Myocyte (in vitro differentiated cells): ENCODE measurements around the gene ATXN7L3. TPM values are rescaled to one million over a fixed set of nuclear protein-coding genes. Genes with fewer than 3 reads are reported as not detected.
"Not testable (repeated sequence)": the region's sequence is repeated elsewhere in the genome, so short reads cannot be mapped to it uniquely, and the experiment has no call there.

Source experiments
- DNase-seq: peaks from one replicate; pipeline ENCODE4 v3.0.0-alpha.2; 2012; ENCODE audit warnings: low read depth
- total RNA-seq: library from RNA; depleted of rRNA; stranded (reverse); fragments of >200 nt; gene quantifications from 2 replicates; pipeline ENCODE4 v1.2.3, GENCODE V29; 2014

ATXN7L3 gene
- total RNA-seq, 1 donor from 2014 or later: 60.5 TPM

- DNase-seq: no peak
Measured at GRCh38 chr17:44177640-44178039, 22.0 kb downstream of the ATXN7L3 start.

DNA sequence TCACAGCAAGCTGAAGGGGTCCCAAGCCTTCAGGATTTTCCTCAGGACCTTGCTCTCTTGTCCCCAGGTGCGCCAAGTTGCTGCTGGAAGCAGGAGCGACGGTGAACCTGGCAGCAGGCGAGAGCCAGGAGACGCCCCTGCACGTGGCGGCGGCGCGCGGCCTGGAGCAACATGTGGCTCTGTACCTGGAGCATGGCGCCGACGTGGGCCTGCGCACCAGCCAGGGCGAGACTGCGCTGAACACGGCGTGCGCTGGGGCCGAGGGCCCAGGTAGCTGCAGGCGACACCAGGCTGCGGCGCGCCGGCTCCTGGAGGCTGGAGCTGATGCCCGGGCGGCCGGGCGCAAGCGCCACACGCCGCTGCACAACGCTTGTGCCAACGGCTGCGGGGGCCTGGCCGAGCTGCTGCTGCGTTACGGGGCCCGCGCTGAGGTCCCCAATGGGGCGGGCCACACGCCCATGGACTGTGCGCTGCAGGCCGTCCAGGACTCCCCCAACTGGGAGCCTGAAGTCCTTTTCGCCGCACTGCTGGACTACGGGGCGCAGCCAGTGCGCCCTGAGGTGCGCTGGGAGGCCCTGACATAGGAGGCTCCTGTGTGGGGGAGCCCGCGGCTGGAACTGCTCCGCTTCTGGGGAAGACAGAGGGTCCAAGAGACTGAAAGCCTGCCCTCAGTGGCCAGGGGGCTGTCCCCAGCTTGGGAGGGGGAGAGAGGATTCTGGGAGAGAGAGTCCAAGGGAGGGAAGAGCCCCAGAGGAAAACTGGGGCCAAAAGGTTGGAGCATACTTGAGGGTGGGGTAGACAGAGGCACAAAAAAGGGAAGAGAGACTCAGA, 22.8 kb downstream of the ATXN7L3 start:
- no peak for DNase-seq

GRCh38 chr17:44176257-44176656, 23.4 kb downstream of the ATXN7L3 start:
- DNase-seq: no peak

DNA sequence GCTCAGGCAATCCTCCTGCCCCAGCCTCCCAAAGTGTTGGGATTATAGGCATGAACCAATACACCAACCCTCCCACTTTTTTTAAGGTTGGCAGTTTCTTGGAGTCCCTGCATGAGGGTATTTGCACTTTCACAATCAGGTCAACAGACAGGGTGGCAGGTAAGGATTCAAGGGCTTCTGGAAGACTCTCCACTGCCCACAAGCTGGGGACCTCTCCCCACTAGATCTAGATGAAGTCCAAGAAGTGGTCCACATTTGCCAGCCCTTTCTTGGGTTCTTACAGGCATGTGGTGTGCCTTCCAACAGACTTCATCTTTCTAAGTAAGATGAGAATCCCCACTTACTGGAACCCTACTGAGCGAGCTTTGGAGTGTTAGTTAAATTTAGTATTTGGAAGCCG, 25.3 kb downstream of the ATXN7L3 start:
- no peak for DNase-seq

- peak; percentile 13 for DNase-seq
Measured at GRCh38 chr17:44171931-44172455, 27.7 kb downstream of the ATXN7L3 start.

DNA sequence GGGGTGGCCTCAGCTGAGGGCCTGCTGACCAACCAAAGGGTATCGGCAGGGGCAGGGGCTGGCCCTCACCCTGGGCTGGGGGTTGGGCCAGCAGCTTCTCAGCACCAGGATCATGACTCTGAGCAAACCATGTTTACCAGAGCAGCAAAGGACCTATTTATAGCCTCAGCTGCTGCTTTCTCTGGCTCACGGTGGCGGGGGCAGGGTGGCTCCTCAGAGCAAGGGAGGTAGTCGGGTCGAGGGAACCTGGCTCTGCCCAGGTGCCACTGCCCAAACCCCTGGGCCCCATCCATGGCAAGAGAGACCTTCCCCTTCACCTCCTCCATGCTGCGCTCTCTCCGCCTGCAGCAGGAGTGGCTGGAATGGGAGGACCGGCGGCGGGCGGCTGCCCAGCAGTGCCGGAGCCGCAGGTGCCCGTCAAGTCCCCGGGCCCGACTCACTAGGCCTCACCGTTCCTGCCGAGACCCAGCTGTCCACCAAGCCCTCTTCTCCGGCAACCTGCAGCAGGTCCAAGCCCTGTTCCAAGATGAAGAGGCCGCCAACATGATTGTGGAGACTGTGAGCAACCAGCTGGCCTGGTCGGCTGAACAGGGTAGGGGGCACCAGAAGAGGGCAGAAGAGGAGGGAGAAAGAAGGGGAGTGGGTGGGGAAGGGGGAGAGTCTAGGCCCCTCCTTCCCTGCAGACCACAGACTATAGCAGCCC, 29.0 kb downstream of the ATXN7L3 start, which contains the start of gene ASB16:
TSS of gene ASB16 (plus strand) at position 206 of the 703 bp plus-strand sequence. CDS start at position 292, 86 bp downstream.
- peak; percentile 87 for DNase-seq

DNA sequence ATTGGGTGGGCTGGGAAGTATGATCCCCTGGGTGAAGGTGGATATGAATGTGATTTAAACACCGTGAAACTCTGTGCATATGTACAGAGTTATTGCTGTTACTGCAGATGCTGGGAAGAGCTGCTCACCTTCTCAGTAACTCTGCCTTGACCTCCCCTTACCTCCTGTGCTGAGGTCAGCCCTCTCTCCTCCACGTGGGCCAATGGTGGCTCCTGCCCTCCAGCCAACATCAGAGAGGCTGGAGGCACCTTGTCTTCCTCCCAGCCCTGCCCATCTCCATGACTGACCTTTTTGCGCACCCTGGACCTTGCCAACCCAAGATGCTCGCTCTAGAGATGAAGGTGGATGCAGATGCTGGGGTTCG, 29.6 kb downstream of the ATXN7L3 start:
- no peak for DNase-seq

- no peak for DNase-seq
Measured at GRCh38 chr17:44167181-44167861, 32.4 kb downstream of the ATXN7L3 start.

DNA sequence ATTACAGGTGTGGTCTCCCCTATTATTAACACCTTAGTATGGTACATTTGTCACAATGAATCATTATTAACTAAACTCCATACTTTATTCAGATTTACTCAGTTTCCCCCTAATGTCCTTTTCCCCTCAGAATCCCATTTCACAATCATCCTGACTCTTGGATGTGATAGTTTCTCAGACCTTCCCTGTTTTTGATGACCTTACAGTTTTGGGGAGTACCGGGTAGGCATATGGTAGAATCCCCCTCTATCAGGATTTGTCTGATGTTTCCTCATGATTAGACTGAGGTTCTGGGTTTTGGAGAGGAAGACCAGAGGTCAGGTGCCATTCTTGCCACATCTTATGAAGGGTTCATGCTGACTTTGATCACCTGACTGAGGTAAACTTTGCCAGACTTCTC, 35.2 kb downstream of the ATXN7L3 start:
- no peak for DNase-seq

DNA sequence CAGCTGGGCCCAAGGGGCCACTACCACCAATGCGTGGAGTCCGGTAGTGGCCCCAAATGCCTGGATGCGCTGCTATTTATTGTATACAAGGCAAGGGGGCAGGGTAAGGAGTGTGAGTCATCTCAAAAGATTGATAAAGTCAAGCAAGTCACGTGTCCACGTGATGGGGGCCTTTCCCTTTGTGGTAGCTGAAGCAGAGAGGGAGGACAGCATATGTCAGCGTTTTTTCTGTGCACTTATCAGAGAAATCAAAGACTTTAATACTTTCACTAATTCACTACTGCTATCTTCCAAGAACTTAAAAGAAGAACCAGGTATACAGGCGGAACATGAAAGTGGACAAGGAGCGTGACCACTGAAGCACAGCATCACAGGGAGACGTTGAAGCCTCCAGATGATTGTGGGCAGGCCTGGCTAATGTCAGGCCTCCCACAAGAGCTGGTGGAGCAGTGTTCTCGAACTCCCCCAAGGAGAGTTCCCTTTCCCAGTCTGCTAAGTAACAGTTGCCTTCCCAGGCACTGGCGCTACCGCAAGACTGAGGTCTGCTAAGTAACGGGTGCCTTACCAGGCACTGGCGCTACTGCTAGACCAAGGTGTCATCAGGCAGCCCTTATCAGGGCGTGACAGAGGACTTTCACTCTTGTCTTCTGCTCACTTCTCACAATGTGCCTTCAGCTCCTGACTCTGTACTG, 40.0 kb downstream of the ATXN7L3 start:
- no peak for DNase-seq

DNA sequence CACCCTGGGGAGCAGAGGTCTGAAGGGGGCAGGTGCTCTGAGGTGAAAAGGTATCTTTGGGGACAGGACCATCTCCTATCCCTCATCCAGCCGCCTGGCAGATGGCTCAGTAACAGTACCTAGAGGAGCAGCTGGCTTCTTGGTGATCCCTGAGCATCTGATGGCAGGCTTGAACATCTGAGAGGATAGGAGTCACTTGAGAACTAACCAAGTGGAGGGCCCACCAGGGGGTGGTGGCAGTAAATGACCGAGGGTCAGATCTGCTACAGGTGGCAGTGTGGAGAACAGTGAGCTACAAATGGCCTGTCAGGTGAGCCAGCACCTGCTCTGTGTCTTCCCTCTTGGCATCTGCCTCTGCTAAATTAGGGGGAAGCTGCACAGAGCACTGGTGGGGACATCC, 44.2 kb downstream of the ATXN7L3 start:
- no peak for DNase-seq

DNA sequence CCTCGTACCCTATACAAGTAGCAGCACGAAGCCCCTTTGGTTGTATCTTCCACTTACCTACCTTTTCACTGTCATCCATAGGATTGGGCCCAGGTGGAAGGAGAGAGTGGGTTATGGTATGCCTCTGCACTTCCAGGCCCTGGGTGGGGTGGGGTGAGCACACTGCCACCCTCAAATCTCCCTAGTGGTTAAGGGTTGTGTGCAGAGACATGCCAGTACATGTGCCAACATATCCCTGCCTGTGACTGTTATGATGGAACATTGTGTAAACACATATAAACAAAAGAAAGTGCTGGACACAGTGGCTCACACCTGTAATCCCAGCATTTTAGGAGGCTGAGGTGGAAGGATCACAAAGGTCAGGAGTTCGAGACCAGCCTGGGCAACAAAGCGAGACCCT, 46.8 kb downstream of the ATXN7L3 start:
- DNase-seq: no peak

GRCh38 chr17:44149750-44150329, 49.8 kb downstream of the ATXN7L3 start:
- no peak for DNase-seq

DNA sequence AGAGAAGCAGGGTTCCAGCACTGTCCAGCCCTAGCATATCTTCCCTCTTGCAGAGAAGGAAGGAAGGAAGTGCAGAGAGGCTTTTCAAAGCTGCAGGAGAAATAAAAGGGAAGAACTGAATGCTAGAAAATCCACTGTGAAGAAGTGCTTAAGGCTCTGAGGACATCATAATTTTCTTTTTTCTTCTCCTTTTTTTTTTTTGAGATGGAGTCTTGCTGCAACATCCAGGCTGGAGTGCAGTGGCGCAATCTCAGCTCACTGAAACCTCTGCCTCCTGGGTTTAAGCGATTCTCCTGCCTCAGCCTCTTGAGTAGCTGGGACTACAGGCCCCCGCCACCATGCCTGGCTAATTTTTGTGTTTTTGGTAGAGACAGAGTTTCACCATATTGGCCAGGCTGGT, 50.6 kb downstream of the ATXN7L3 start:
- not testable (repeated sequence) for DNase-seq

DNA sequence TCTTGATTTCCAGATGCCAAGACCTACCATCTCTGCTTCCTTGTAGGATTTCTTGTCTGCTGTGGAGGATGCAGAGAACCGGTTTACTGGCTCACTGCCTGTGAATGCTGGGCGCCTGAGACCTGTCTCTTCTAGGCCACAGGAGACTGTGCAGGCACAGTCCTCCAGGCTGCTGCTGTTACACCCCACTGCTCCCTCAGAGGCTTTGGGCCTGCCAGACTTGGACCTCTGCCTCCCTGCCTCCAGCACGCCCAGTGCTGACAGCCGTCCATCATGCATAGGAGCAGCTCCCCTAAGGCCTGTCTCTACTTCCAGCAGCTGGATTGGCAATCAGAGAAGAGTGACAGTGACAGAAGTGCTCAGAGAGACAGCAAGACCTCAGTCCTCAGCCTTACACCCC, 51.9 kb downstream of the ATXN7L3 start:
- DNase-seq: no peak

DNA sequence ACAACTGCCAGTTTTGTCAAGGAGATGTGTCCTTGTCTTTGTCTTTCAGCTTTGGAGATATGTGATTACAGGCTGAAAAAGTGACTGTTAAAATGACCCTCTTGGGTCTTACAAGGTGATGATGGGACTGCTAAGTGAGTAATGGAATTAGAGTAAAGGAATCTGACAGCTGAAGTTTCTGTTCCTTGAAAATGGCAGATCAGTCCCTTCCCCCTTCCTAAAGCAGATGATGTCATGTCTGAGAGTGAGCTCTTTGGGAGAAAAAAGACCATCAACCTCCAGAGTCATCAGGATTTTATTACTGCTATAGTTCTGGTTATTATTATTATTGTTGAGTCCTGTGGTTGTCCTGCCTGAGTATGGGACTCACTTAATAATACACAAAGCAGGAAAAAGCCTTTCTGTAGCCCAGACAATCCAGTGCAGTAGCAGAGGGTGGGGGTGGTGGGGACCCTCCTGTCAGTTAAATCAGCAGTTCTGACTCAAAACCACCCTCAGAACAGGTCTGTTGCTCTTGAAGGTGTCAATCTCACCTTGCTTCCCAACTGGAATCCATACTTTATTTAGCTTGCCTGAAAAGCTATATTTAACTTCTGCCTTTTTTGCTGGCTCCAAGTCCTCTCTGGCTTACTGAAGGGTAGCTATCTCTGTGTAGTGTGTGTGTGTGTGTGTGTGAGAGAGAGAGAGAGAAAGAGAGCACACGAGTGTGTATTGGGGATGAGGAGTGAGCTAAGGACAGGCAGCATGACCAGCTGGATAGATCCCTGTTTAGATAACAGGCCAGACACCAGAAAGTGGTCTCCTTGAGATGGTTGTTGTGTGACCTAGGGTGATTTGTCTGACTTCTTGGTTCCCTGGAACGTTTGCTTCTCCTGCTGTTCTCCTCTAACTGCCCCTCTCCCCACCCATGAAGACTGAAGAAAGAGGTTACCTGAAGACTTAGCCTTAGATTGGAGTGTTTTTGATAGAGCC, 53.0 kb downstream of the ATXN7L3 start:
- DNase-seq: no peak

DNA sequence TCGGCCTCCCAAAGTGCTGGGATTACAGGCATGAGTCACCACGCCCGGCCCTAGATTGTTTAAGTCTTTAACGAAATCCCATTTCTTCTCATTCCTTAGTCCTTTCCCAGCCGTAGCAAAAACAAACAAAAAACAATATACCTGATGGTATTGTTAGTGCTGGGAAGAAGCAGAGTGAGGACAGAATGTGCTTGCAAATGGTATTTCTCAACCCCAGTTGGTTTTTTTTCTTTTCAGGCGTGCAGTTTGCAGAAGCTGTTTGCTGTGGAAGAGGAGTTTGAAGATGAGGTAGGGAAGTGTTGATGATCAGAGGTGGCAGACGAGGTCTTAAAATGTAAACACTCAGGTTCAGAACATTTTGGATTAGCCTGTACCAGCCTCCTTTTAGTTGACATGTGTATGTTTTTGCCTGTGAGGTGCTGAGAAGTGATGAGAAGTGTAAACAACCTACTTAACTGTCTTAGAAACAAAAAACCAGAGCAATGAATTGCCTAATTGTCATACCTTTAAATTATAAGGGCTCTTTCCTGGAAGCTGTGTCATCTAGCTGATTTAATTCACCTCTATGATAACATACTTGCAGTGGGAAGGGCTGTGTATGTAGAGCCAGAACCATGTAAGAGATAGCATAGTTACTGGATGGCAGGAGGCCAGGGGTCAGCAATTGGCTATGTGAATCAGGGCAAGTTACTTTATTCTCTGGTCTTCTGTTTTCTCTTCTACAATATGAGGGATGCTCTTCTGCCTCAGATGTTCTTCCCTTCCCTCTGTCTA, 54.5 kb downstream of the ATXN7L3 start:
- DNase-seq: no peak

- DNase-seq: not testable (repeated sequence)
Measured at GRCh38 chr17:44143921-44144320, 55.8 kb downstream of the ATXN7L3 start.
